Stimulated activated naive CD8-positive, alpha-beta T cell treated with anti-CD3 and anti-CD28 coated beads, Interleukin-15, amount 100 ng/mL, for 72 hours (primary cell): ENCODE data around the gene PGM2L1.
"Not testable (repeated sequence)": the region's sequence is repeated elsewhere in the genome, so short reads cannot be mapped to it uniquely, and the experiment has no call there.

ENCODE experiments used
- ATAC-seq: fragments of 150-1000 bp; cut with Tn5 transposase; 2 replicates; pipeline ENCODE4 v1.10.0; 2021; ENCODE audit warnings: mild to moderate bottlenecking, moderate library complexity
- DNase-seq, 2 donors: peaks; one replicate each; pipeline ENCODE4 v3.0.0; 2021 to 2022
- H3K27ac Mint-ChIP-seq, 2 donors: one replicate each; pipeline ENCODE4 v1.8.0; 2022; ENCODE audit warnings: mild to moderate bottlenecking in 2 of 2, mixed read lengths in 2 of 2, moderate library complexity in 2 of 2
- H3K27me3 Mint-ChIP-seq: one replicate; pipeline ENCODE4 v1.8.0; 2022; ENCODE audit warnings: mixed read lengths
- H3K4me1 Mint-ChIP-seq: one replicate; pipeline ENCODE4 v1.8.0; 2022; ENCODE audit warnings: mild to moderate bottlenecking, mixed read lengths
- H3K4me3 Mint-ChIP-seq, 2 donors: one replicate each; pipeline ENCODE4 v1.8.0; 2022; ENCODE audit warnings: mild to moderate bottlenecking in 2 of 2, mixed read lengths in 2 of 2, moderate library complexity in 1 of 2
- H3K9me3 Mint-ChIP-seq, 2 donors: one replicate each; pipeline ENCODE4 v1.8.0; 2022; ENCODE audit warnings: mixed read lengths in 2 of 2

The PGM2L1 gene

DNA sequence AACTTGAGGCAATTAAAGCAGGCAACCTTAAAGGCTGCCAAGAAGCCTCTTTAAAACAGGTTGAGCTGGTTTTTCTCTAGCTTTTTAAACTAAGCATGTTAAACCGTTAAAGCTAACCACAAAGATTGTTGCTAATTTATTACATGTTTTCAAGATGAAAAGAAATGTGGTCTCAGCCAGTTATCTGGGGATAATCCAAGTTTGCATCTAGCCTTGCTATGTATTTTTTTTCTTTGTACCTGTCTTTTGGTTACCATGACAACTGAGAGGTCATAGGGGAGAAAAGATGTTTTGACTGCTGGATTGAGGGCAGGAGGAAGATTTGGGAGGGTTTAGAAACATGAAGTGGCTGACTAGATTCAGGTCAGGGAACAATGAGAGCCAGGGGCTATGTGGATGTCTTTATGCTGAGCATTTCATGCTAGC, 19.2 kb upstream of the PGM2L1 start:
- ATAC-seq, result peak; percentile 73
- H3K9me3 Mint-ChIP-seq, result no peaks in the 10 kb centered on the region
- H3K27me3 Mint-ChIP-seq, result no peaks in the 10 kb centered on the region
- H3K4me1 Mint-ChIP-seq, result peaks cover 38% of the 10 kb centered on the region
- peak overlapping the region; percentile 36 to 96 for H3K27ac Mint-ChIP-seq
- peak in 1 of 2 donors; percentile 17 for DNase-seq
- peak overlapping the region; percentile 10 to 25 for H3K4me3 Mint-ChIP-seq

DNA sequence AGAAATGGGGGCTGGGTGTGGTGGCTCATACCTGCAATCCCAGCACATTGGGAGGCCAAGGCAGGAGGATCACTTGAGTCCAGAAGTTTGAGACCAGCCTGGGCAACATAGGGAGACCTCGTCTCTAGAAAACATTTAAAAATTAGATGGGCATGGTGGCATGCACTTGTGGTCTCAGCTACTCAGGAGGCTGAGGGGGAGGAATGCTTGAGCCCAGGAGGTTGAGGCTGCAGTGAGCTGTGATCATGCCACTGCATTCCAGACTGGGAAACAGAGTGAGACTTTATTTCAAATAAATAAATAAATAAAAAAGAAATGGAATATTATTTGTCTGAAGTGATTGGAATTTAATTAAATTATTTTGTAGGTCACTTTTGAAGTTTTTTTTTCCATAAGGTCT, 18.7 kb upstream of the PGM2L1 start:
- not testable (repeated sequence) for H3K9me3 Mint-ChIP-seq, DNase-seq, ATAC-seq, H3K27me3 Mint-ChIP-seq
- Mint-ChIP-seq H3K4me1 (peaks cover 38% of the 10 kb centered on the region), H3K4me3 (peak overlapping the region in 1 of 2 donors; percentile 58), H3K27ac (peak overlapping the region; percentile 79 to 87)

DNA sequence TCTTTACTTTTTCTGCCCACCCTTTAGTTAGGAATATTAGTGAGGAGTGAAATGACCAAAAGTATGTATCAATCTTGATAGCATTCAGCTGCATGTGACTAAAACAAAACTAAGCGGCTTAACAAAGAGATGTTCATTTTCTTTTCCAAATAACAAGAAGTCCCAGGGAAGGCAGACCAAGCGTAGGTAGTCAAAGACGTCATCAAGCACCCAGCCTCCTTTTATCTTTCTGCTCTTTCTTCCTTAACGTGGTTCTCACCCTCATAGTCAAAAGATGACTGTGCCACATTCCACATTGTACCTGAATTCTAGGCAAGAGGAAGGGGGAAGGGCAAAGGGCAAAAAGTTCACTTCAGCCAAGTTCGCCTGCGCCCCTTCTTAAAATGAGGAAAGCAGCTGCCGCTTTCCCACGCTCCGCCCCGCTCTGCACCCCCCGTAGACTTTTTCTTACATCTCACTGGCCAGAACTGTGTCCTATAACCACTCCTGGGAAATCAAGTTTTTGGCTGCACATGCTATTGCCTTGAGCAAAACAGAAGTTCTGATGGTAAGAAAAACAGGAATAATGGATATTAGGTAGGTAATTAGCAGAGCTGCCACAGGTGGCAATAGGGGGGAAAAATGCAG, 14.6 kb upstream of the PGM2L1 start:
- no peak for DNase-seq
- ATAC-seq, result no peak
- H3K9me3 Mint-ChIP-seq, result no peaks in the 10 kb centered on the region
- no peak overlapping the region for H3K4me3 Mint-ChIP-seq
- H3K27ac Mint-ChIP-seq, result peak overlapping the region in 1 of 2 donors; percentile 12
- H3K4me1 Mint-ChIP-seq, result peaks cover 26% of the 10 kb centered on the region
- no peaks in the 10 kb centered on the region for H3K27me3 Mint-ChIP-seq

DNA sequence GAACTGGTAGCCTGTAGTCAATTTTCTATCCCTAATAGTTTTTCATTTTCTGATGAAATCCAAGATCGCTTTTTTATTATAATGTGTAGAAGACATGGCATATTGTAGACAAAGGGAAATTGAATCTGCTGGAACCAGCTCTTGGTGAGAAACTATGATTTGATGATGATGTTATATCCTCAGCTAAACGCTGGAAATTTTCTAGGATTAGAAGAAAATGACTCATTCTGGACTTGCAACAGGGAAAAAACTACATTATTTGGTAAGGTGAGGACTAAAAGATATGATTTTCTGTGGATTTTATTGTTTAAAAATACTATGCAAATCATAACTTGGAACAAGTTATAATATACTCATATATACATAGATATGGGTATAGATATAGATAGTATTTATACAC, 14.1 kb upstream of the PGM2L1 start:
- H3K4me3 Mint-ChIP-seq, result no peak overlapping the region
- H3K27ac Mint-ChIP-seq, result no peak overlapping the region
- H3K4me1 Mint-ChIP-seq, result peaks cover 21% of the 10 kb centered on the region
- peaks cover 1% of the 10 kb centered on the region for H3K27me3 Mint-ChIP-seq
- ATAC-seq (no peak), DNase-seq (no peak)
- H3K9me3 Mint-ChIP-seq, result no peaks in the 10 kb centered on the region

DNA sequence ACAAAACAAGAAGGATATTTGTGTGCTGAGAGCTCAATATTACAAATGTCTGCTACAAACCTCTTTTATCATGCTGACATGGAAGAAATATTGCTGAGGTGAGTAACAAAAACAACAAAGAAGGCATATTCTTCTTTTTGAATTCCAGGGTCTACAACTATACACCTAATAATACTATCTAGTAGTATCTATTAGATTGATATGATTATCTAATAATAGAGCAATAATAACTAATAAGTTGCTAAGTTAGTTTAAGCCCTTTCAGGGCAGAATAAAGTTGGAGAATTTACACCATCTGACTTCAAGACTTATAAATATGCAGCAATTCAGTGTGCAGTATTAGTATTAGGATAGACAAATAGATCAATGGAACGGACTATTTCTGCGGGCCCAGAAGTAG, 11.4 kb upstream of the PGM2L1 start:
- ATAC-seq, result no peak
- H3K4me3 Mint-ChIP-seq, result no peak overlapping the region
- no peaks in the 10 kb centered on the region for H3K9me3 Mint-ChIP-seq
- DNase-seq, result no peak
- H3K27ac Mint-ChIP-seq, result no peak overlapping the region
- H3K4me1 Mint-ChIP-seq, result peaks cover 7% of the 10 kb centered on the region
- peaks cover 5% of the 10 kb centered on the region for H3K27me3 Mint-ChIP-seq

DNA sequence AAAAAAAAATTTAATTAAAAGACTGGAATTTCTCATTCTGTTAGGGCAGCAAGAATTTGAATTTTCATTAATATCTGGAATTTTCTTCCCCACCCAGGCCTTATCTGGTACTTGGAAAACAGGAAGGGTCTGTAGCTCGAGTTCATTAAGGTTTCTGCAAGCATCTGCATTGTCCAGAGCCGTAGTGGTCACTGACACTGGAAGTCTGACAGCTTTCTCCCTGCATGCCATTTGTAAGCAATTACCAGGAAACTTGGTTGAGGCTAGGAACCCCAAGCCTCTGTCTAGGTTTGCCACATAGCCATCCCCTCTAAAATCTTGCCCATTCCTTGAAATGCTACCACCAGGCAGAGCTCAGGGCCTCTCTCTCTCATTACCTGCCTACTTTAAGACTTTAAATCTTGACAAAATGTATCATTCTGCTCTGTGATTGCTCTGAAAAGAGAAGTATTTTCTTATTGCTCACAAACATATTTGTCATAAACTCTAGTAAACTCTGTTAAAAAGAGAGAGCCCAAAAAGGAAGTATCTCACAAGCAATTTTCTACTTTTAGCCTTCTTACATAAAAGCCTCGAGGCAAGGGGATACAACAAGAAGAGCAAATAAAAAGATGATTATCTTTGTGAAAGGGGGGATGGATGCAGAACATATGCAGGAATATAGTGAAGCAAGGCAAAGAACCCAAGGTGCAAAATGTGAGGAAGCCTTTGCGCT, 5.5 kb upstream of the PGM2L1 start:
- Mint-ChIP-seq H3K4me3 (no peak overlapping the region), H3K27me3 (peaks cover 5% of the 10 kb centered on the region), H3K4me1 (peaks cover 14% of the 10 kb centered on the region), H3K9me3 (no peaks in the 10 kb centered on the region), H3K27ac (no peak overlapping the region)
- ATAC-seq (no peak), DNase-seq (no peak)

DNA sequence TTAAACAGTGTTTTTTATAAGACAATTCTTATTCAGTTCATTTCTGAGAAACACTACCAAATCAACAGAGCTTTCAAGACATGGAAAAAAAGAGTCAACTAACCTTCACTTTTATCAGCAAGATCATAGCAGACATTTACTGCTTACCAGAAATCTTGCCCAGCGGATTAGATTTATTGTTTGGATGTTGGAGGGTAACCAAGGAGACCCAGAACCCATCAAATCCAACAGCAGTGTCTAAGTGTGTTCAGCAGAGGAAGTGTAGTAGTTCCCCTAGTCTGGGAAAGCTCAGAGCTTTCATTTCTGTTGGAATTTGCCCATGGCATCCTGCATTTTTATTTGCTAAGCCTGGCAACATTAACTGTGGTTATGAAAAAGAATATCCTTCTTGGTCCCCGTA, 2.4 kb upstream of the PGM2L1 start:
- no peaks in the 10 kb centered on the region for H3K27me3 Mint-ChIP-seq
- no peak overlapping the region for H3K4me3 Mint-ChIP-seq
- DNase-seq (no peak), ATAC-seq (no peak)
- H3K9me3 Mint-ChIP-seq, result no peaks in the 10 kb centered on the region
- H3K27ac Mint-ChIP-seq, result peak overlapping the region in 1 of 2 donors; percentile 44
- H3K4me1 Mint-ChIP-seq, result peaks cover 18% of the 10 kb centered on the region

DNA sequence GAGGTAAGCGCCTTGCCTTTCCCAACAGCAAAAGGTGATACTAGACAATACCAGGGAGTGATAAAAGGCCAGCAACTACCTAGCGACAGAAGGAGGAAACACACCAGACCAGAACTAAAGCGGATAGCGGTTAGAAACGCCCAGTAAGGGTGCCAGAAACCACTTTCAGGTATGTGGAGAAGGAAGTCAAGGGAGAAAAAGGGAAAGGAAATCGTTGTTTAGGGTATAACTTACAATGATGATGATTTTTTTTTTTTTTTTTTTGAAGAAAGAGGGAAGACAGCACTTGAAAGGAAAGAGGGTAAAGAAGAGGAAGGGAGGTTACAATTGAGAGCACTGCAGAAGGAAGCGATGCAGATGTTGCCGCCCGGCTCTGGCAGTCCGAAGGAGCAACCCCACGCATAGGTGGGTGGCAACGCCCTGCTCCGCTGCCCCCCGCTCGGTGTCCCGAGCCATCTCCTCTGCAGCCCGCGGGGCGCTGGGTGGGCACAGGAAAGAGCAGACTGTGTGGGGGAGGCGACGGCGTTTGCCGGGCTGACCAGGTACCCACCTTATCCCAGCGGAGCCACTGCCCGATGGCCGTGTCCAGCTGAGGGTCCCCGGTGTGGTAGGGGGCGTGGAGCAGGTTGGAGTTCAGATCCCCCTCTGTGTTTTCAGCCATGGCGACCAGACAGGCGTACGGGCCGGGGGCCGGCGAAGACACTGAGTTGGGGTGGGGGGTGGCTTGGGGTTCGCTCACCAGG, 561 bp downstream of the PGM2L1 start:
- no peaks in the 10 kb centered on the region for H3K9me3 Mint-ChIP-seq
- DNase-seq, result peak; percentile 34 to 42
- ATAC-seq, result peak; percentile 33
- H3K4me1 Mint-ChIP-seq, result peaks cover 30% of the 10 kb centered on the region
- peak overlapping the region; percentile 90 to 100 for H3K4me3 Mint-ChIP-seq
- no peaks in the 10 kb centered on the region for H3K27me3 Mint-ChIP-seq
- H3K27ac Mint-ChIP-seq, result peak overlapping the region; percentile 89 to 97

DNA sequence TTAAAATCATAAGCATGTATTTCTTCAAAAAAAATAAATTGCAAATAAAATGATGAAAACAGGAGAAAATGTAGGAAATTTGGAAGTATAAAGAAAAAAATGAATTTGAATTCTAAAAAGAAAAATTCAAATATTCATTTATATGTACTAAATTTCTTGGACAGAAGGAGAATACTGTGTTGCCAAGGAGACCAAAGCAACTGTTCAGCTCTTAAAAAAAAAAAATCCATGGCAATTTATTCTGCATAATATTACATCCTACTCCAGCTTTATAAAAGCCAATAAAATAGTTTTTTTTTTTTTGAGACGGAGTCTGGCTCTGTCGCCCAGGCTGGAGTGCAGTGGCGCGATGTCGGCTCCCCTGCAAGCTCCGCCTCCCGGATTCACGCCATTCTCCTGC, 6.0 kb downstream of the PGM2L1 start:
- no peak for ATAC-seq
- Mint-ChIP-seq H3K27me3 (no peaks in the 10 kb centered on the region), H3K4me3 (no peak overlapping the region), H3K9me3 (no peaks in the 10 kb centered on the region), H3K27ac (no peak overlapping the region), H3K4me1 (peaks cover 44% of the 10 kb centered on the region)
- DNase-seq, result no peak

DNA sequence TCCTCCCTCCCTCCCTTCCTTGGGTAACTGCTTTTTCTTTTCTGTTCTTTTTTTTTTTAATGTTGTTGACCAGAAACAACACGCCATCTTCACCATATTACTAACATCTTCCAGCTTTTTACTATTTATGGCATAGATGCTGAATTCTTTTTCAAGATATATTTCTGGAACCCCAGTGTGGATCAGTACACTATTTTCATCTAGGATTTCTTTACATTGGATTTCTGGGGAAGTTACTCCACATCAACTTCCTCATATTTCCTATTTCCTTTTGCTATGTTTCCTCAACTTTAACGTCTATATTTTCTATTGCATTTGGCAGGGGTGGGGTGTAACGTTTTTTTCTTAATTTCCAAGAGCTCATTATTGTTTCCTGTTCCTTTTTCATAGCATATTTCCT, 7.0 kb downstream of the PGM2L1 start:
- no peaks in the 10 kb centered on the region for H3K27me3 Mint-ChIP-seq
- DNase-seq, result no peak
- peak overlapping the region; percentile 0 to 31 for H3K4me3 Mint-ChIP-seq
- H3K9me3 Mint-ChIP-seq, result no peaks in the 10 kb centered on the region
- H3K4me1 Mint-ChIP-seq, result peaks cover 40% of the 10 kb centered on the region
- no peak for ATAC-seq
- H3K27ac Mint-ChIP-seq, result no peak overlapping the region

DNA sequence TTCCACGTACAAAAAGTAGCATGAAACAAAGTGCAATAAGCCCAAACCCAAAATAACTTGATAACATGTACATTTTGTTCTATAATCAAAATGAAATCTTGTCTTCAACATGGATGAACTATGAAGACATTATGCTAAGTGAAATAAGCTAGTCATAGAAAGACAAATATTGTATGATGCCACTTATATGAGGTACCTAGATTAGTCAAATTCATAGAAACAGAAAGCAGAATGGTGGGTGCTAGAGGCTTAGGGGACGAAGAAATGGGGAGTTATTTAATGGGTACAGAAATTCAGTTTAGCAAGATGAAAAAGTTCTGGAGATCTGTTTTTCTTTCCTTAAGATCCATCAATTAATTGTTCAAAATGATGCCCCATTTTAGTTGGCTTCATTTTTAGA, 7.5 kb downstream of the PGM2L1 start:
- ATAC-seq (peak; percentile 86), DNase-seq (no peak)
- no peak overlapping the region for H3K27ac Mint-ChIP-seq
- H3K9me3 Mint-ChIP-seq, result no peaks in the 10 kb centered on the region
- no peaks in the 10 kb centered on the region for H3K27me3 Mint-ChIP-seq
- H3K4me1 Mint-ChIP-seq, result peaks cover 40% of the 10 kb centered on the region
- H3K4me3 Mint-ChIP-seq, result peak overlapping the region; percentile 0 to 6

DNA sequence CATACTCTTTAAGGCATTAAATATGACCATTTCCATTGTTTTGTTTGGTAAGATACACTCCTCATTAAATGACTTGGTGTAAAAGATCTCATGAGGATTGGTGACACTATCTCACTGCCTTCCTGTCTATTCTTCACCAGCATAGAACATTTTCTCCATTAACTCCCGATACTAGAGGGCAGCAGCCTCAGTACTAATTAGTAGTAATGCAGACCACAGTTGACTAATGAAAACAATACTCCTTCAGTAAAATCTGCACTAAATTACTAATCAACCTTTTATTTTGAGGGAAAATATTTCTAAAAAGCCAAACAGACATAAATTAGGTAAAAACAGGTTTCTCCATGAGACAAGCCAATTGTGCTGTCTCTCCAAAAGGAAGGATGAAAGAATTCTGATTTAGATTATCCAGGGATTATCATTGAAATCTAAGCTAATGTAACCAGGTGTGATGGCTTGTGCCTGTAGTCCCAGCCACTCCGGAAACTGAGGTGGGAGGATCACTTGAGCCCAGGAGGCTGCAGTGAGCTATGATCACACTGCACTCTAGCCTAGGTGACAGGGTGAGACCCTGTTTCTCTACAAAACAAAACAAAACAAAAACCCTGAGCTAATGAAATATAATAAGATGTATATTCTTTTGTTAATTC, 9.4 kb downstream of the PGM2L1 start:
- H3K27ac Mint-ChIP-seq, result peak overlapping the region in 1 of 2 donors; percentile 47
- ATAC-seq (peak; percentile 95), DNase-seq (peak; percentile 52 to 65)
- H3K4me1 Mint-ChIP-seq, result peaks cover 33% of the 10 kb centered on the region
- no peaks in the 10 kb centered on the region for H3K27me3 Mint-ChIP-seq
- H3K9me3 Mint-ChIP-seq, result no peaks in the 10 kb centered on the region
- peak overlapping the region; percentile 9 to 30 for H3K4me3 Mint-ChIP-seq

DNA sequence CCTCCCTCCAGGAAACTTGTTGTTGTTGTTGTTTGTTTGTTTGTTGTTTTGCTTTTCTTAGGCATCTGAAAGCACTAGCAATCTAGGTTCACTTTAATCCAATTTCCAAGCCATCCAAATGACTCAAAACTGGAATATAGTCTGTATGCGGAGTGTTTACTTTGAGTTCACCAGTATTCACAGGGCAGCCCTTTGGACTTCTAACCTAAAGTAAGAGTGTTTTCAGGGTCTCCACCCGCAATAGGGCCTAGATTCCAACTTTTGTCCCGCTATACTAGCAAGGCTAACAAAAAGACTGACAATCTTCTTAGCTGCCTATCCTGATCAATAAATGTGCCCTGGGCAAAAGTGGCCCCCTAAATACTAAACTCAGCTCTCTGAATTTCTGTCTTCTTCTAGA, 13.6 kb downstream of the PGM2L1 start:
- Mint-ChIP-seq H3K4me3 (no peak overlapping the region), H3K4me1 (peaks cover 12% of the 10 kb centered on the region), H3K27me3 (no peaks in the 10 kb centered on the region), H3K27ac (no peak overlapping the region), H3K9me3 (no peaks in the 10 kb centered on the region)
- no peak for DNase-seq
- ATAC-seq, result no peak

DNA sequence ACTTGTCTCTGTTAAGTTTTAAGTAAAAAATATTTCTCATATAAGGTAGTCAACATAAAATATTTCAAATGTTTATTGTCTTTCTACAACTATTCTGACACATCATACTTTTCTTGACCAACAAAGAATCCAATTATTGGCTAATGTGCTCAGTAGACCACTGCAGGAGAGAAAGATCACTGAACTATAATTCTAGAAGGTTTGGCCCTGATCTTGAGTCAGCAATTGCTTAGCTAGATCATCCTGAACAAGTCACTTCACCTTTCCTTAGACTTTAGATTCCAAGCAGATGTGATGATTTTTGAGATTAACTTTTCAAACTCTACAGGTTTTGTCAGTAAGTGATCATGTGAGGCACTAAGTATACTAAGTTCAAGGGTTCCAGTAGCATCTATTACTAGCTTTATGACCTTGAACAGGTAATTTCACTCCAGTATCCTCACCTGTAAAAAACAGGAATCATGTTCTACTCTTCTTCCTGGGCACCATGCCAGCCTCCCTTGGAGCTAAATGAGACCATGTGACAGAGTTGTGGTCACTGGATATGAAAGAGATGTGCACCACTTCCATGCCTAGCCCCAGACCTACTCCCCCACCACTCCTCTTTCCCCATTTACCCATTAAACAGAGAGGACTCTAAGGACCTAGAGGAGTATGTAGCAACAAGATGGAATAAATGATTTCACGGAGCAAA, 17.3 kb downstream of the PGM2L1 start:
- no peaks in the 10 kb centered on the region for H3K9me3 Mint-ChIP-seq
- no peak overlapping the region for H3K4me3 Mint-ChIP-seq
- DNase-seq (no peak), ATAC-seq (no peak)
- no peak overlapping the region for H3K27ac Mint-ChIP-seq
- no peaks in the 10 kb centered on the region for H3K27me3 Mint-ChIP-seq
- peaks cover 6% of the 10 kb centered on the region for H3K4me1 Mint-ChIP-seq

DNA sequence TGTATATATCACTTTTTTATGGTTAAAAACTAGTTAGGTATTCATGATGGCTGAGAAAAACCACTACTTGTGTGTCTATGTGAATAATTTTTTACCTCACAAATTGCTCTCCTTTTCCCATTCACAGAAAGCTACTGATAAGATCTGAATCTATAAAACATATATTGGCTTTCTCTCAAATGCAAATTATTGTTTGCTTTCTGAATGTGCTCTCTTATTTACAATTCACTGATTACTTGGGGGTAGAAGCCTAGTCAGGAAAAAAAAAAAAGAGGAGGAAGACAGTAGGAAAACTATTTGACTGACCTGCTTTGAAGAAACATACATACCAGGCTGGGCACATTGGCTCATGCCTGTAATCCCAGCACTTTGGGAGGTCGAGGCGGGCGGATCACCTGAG, 20.5 kb downstream of the PGM2L1 start:
- H3K27ac Mint-ChIP-seq, result no peak overlapping the region
- no peaks in the 10 kb centered on the region for H3K27me3 Mint-ChIP-seq
- no peak for ATAC-seq

More for the DNA sequence above, 20.5 kb downstream of the PGM2L1 start:
- Mint-ChIP-seq H3K4me1 (peaks cover 6% of the 10 kb centered on the region), H3K9me3 (no peaks in the 10 kb centered on the region), H3K4me3 (no peak overlapping the region)
- DNase-seq, result no peak
